Adipose tissue (tissue), 3 donors: ENCODE measurements around the gene C19orf85. TPM values are rescaled to one million over a fixed set of nuclear protein-coding genes. Genes with fewer than 3 reads are reported as not detected.
"Not testable (repeated sequence)": the region's sequence is repeated elsewhere in the genome, so short reads cannot be mapped to it uniquely, and the experiment has no call there.

Experiments
- H3K27ac ChIP-seq: one replicate; pipeline ENCODE4 v1.5.1; 2013; ENCODE audit warnings: low read depth, low read length
- WGBS, 3 donors: extraction: QIAGEN DNeasy Blood & Tissue Kit; methylation state at CpG; one replicate each; pipeline ENCODE4 v1.1.7; 2013; 5-methylcytosine and 5-hydroxymethylcytosine counted together
- polyA plus RNA-seq, 3 donors: library from polyadenylated mRNA; stranded (reverse); fragments of 200-250 nt; gene quantifications; one replicate each; pipeline ENCODE4 v1.2.3, GENCODE V29; 2013
- donor health status: healthy with polysubstance abuse.
- donor health status: Bipolar disorder and iron deficiency.
- donor health status: healthy.

The C19orf85 gene
- polyA plus RNA-seq, 3 donors = not detected

GRCh38 chr19:55451965-55452748 lies 12.4 kb downstream of the C19orf85 start:
- H3K27ac ChIP-seq = no peak overlapping the region
- WGBS, 3 donors = 2 to 4% (median 2%) methylated on average over 46 to 57 of the region's 57 CpGs

GRCh38 chr19:55451163-55451964 lies 13.2 kb downstream of the C19orf85 start:
- H3K27ac ChIP-seq = no peak overlapping the region
- WGBS, 3 donors = 1 to 2% (median 1%) methylated on average over 31 to 80 of the region's 80 CpGs

GRCh38 chr19:55449469-55449868 lies 15.1 kb downstream of the C19orf85 start:
- no peak overlapping the region for H3K27ac ChIP-seq
- 29 to 34% (median 30%) methylated on average over 16 of the region's 16 CpGs for WGBS, 3 donors

- WGBS, 3 donors = 85 to 89% (median 89%) methylated on average over 5 of the region's 5 CpGs
- not testable (repeated sequence) for H3K27ac ChIP-seq
Observed at GRCh38 chr19:55448175-55448490, 16.4 kb downstream of the C19orf85 start.

- WGBS, 3 donors = 29 to 32% (median 32%) methylated on average over 15 to 16 of the region's 16 CpGs
- H3K27ac ChIP-seq = no peak overlapping the region
Observed at GRCh38 chr19:55447421-55448174, 17.0 kb downstream of the C19orf85 start.

GRCh38 chr19:55446060-55446459 lies 18.5 kb downstream of the C19orf85 start:
- no peak overlapping the region for H3K27ac ChIP-seq
- WGBS, 3 donors = 54 to 55% (median 54%) methylated on average over 8 of the region's 8 CpGs

GRCh38 chr19:55444646-55445045 lies 19.9 kb downstream of the C19orf85 start:
- WGBS, 3 donors = 40 to 44% (median 43%) methylated on average over 11 of the region's 11 CpGs
- H3K27ac ChIP-seq = no peak overlapping the region

- WGBS, 3 donors = 32 to 36% (median 34%) methylated on average over 18 of the region's 18 CpGs
Observed at GRCh38 chr19:55443824-55444480, 20.6 kb downstream of the C19orf85 start.

GRCh38 chr19:55443045-55443823 lies 21.3 kb downstream of the C19orf85 start, which contains the start of gene SHISA7:
SHISA7 (minus strand) TSS chr19:55443300; CDS start chr19:55442863, 437 bp downstream.
- no peak within 1 kb of the TSS for H3K27ac ChIP-seq
- 2 to 4% (median 2%) methylated on average over 43 of the region's 43 CpGs for WGBS, 3 donors

More at GRCh38 chr19:55443824-55444480, 20.6 kb downstream of the C19orf85 start:
- no peak overlapping the region for H3K27ac ChIP-seq

- whole genome bisulfite sequencing, 3 donors = 1 to 4% (median 2%) methylated on average over 62 to 72 of the region's 72 CpGs
- H3K27ac ChIP-seq = no peak overlapping the region
Observed at GRCh38 chr19:55442372-55442961, 22.1 kb downstream of the C19orf85 start.

GRCh38 chr19:55441692-55442321 lies 22.7 kb downstream of the C19orf85 start:
- H3K27ac ChIP-seq = no peak overlapping the region
- WGBS, 3 donors = 2 to 4% (median 3%) methylated on average over 35 to 39 of the region's 39 CpGs

GRCh38 chr19:55441319-55441691 lies 23.2 kb downstream of the C19orf85 start:
- H3K27ac ChIP-seq = no peak overlapping the region
- WGBS, 3 donors = 4 to 6% (median 5%) methylated on average over 21 of the region's 21 CpGs

GRCh38 chr19:55440411-55441105 lies 24.0 kb downstream of the C19orf85 start:
- no peak overlapping the region for H3K27ac ChIP-seq
- 9 to 10% (median 10%) methylated on average over 37 to 39 of the region's 39 CpGs for WGBS, 3 donors

- H3K27ac ChIP-seq = no peak overlapping the region
- WGBS, 3 donors = 58 to 76% (median 76%) methylated on average over 5 of the region's 5 CpGs
Observed at GRCh38 chr19:55439052-55439451, 25.5 kb downstream of the C19orf85 start.

- 1 to 5% (median 1%) methylated on average over 14 to 17 of the region's 17 CpGs for WGBS, 3 donors
- H3K27ac ChIP-seq = no peak overlapping the region
Observed at GRCh38 chr19:55437410-55437809, 27.1 kb downstream of the C19orf85 start.

- no peak overlapping the region for H3K27ac ChIP-seq
- WGBS, 3 donors = 39 to 49% (median 41%) methylated on average over 8 of the region's 8 CpGs
Observed at GRCh38 chr19:55436847-55437246, 27.7 kb downstream of the C19orf85 start.
